ENCODE measurements around the gene HEPACAM.
"Not testable (repeated sequence)": the region's sequence is repeated elsewhere in the genome, so short reads cannot be mapped to it uniquely, and the experiment has no call there.

Gene HEPACAM

GRCh38 chr11:124935548-124936514 lies at the start of gene HEPACAM:
TSS of gene HEPACAM (minus strand) at chr11:124936047. CDS start at chr11:124936006, 41 bp downstream.
- no peak for FAIRE-seq
- DNase-seq (ENCODE audit: low spot score), result no peak

GRCh38 chr11:124984512-124984854 lies 48.6 kb upstream of the HEPACAM start:
- no peak for DNase-seq (ENCODE audit: low spot score)
- FAIRE-seq, result no peak

GRCh38 chr11:124983674-124984511 lies 48.0 kb upstream of the HEPACAM start:
- FAIRE-seq, result no peak
- DNase-seq (ENCODE audit: low spot score), result no peak

- no peak for FAIRE-seq
- DNase-seq (ENCODE audit: low spot score), result no peak
Observed at GRCh38 chr11:124982043-124982442, 46.2 kb upstream of the HEPACAM start.

DNA sequence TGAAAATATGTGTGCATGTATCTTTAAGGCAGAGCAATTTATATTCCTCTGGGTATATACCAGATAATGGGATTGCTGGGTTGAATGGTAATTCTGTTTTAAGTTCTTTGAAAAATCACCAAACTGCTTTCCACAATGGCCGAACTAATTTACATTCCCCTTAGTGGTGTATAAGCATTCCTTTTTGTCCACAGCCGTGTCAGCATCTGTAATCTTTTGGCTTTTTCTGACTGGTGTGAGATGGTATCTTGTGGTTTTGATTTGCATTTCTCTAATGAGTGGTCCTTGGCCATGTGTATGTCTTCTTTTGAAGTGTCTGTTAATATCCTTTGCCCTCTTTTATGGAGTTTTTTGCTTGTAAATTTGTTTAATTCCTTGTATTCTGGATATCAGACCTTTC lies 42.5 kb upstream of the HEPACAM start:
- FAIRE-seq (no peak), DNase-seq (ENCODE audit: low spot score) (no peak)

DNA sequence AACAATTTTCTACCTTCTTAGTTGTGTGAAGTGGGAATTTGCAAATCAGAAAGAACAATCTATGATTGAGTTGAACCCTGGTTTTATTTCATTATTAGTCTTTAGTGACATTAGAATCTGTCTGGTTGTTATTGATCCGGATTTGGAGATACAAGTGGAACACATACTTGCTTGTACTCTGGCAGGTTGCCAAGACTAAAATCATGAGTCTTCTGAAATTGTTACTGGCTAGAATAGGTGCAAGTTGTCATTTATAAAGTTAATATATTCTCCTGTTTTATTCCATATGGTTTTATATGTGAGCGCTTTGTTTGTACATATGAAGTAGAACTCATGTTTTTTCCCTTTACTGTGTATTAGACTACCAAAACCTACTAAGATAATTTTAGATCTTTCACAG lies 41.2 kb upstream of the HEPACAM start:
- no peak for DNase-seq (ENCODE audit: low spot score)

DNA sequence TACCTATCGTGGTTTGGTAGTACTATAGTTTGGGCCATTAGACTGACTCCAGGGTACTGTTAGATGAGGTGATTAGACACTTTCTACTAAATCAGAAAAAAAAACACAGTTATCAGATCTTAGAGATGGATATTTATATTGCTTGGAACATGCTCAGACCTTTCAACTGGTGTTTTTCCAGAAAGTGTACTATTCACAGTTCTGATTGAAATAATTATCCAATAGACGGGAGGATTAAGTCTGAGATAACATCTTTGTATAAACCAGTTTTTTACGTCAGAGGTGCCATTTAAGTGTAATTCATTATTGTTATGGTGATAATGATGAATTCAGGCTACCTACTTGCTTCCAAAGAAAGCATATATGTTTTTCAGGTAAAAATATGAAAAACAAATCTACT lies 40.7 kb upstream of the HEPACAM start:
- FAIRE-seq (no peak), DNase-seq (ENCODE audit: low spot score) (no peak)

More for the DNA sequence above, 41.2 kb upstream of the HEPACAM start:
- FAIRE-seq, result no peak

- no peak for DNase-seq (ENCODE audit: low spot score)
- no peak for FAIRE-seq
Observed at GRCh38 chr11:124971810-124972209, 36.0 kb upstream of the HEPACAM start.

GRCh38 chr11:124970925-124971324 lies 35.1 kb upstream of the HEPACAM start:
- no peak for DNase-seq (ENCODE audit: low spot score)
- FAIRE-seq, result no peak

- DNase-seq (ENCODE audit: low spot score); FAIRE-seq: not testable (repeated sequence)
Observed at GRCh38 chr11:124968197-124968596, 32.4 kb upstream of the HEPACAM start.

DNA sequence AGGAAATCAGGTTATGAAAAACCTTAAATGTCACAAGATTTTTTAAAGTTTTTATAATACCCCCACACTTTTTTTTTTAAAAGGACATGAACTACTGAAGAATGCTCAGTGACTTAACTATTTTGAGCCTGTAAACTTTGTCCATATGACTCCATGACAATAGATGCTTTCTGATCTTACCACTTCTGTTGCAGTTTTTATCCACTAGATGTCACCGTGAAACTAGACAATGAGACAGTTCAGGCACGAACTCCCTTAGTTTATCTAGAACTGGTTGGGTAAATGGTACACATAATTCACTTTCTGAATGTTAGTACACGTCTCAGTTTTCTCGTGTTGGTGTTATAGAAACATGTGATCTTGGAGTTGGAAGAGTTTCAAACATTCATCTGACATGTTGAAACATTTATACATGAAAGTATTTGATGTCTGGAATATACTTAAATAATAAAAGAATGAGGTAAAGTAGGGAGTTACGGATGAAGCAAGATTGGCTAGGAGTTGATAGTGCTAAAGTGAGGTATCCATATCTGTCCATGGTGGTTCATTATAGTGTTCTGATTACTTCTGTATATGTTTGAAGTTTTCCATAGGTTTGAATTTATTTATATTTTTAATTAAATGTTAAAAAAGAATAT lies 26.2 kb upstream of the HEPACAM start:
- FAIRE-seq (peak; percentile 81), DNase-seq (ENCODE audit: low spot score) (peak; percentile 64)

- DNase-seq (ENCODE audit: low spot score) (no peak), FAIRE-seq (no peak)
Observed at GRCh38 chr11:124955035-124955434, 19.2 kb upstream of the HEPACAM start.

- FAIRE-seq (no peak), DNase-seq (ENCODE audit: low spot score) (no peak)
Observed at GRCh38 chr11:124954590-124954955, 18.7 kb upstream of the HEPACAM start.

- DNase-seq (ENCODE audit: low spot score) (peak; percentile 87), FAIRE-seq (peak; percentile 81)
Observed at GRCh38 chr11:124953753-124954589, 18.1 kb upstream of the HEPACAM start, which contains the start of gene CCDC15. TSS of gene CCDC15 (plus strand) at chr11:124954202. CDS start at chr11:124954733, 531 bp downstream.

DNA sequence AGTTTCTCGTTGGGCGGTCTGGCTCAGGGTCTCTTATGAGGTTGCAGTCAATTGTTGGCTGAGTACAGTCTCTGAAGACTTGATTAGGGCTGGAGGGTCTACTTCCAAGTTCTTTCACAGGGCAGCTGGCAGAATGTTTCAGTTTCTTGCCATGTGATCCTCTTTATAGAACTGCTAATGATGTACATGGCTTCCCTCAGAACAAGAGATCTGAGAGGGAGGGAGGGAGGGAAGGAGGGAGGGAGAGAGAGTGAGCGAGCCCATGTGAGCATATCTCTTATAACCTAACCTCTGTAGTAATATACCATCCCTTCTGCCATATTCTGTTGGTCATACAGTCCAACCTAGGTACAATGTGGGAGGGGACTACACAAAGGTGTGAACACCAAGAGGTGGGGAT lies 15.5 kb upstream of the HEPACAM start:
- DNase-seq (ENCODE audit: low spot score) (no peak), FAIRE-seq (no peak)

GRCh38 chr11:124950601-124951330 lies 14.9 kb upstream of the HEPACAM start:
- FAIRE-seq (no peak), DNase-seq (ENCODE audit: low spot score) (no peak)

GRCh38 chr11:124946735-124947141 lies 10.9 kb upstream of the HEPACAM start:
- DNase-seq (ENCODE audit: low spot score), result no peak
- FAIRE-seq, result no peak

GRCh38 chr11:124945826-124946225 lies 10.0 kb upstream of the HEPACAM start:
- FAIRE-seq (no peak), DNase-seq (ENCODE audit: low spot score) (no peak)

DNA sequence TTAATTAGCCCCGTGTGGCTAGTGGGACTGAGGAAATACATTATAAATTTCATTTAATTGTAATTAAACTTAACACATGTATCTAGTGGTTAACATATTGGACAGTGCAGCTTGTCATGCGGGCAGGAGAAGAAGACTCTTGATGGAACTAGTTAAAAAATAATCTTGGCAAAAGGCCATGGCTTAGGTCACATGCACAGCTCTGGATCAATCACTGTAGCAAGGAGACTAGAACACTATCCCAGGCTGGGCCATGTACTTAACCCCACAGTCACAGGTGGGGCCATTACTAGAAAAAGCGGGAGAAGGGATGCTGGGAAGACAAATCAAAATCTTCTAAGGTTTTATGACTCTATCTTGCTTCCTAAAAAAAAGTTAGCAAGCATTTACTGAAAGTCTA lies 8.7 kb upstream of the HEPACAM start:
- DNase-seq (ENCODE audit: low spot score) (no peak), FAIRE-seq (no peak)

- no peak for DNase-seq (ENCODE audit: low spot score)
Observed at GRCh38 chr11:124943741-124944140, 7.9 kb upstream of the HEPACAM start.

More at GRCh38 chr11:124943741-124944140, 7.9 kb upstream of the HEPACAM start:
- FAIRE-seq, result no peak

Data from RCC 7860 (cell line).